DND-41 (cell line): ENCODE measurements around the gene THOC2.

Source experiments
- CTCF ChIP-seq: IDR thresholded peaks from 2 replicates; pipeline ENCODE4 v1.5.1; 2012; ENCODE audit warnings: borderline replicate concordance, low read length, moderate library complexity, mild to moderate bottlenecking; ENCODE audit not compliant: poor library complexity, severe bottlenecking; ENCODE audit errors: extremely low read depth
- EZH2 ChIP-seq: IDR thresholded peaks from 3 replicates; pipeline ENCODE4 v1.6.1; 2012; ENCODE audit warnings: borderline replicate concordance, low read depth, mild to moderate bottlenecking, moderate library complexity, low read length, inconsistent platforms; ENCODE audit not compliant: severe bottlenecking

GRCh38 chrX:123647244-123647643 is 85.6 kb downstream of the THOC2 start:
- TF ChIP-seq CTCF (no peak), EZH2 (no peak)
